Vagina (tissue), 2 donors: ENCODE results near the gene ZNF280B.

Source experiments
- POLR2A ChIP-seq, 2 donors: fragments of 450-650 bp; IDR thresholded peaks; one replicate each; pipeline ENCODE4 v1.6.1; 2017; ENCODE audit warnings: antibody characterized with exemption in 2 of 2, mild to moderate bottlenecking in 2 of 2, moderate library complexity in 2 of 2
- TF ChIP-seq, protein P1 (sequence below), 3 experiments: fragments of 450-650 bp in 2 of 3; fragments of 200-600 bp in 1 of 3; sonication (generic) in 1 of 3; IDR thresholded peaks; one replicate each; pipeline ENCODE4 v1.5.1; 2017 to 2019; ENCODE audit warnings: antibody characterized with exemption in 3 of 3, mild to moderate bottlenecking in 2 of 3, moderate library complexity in 2 of 3

DNA sequence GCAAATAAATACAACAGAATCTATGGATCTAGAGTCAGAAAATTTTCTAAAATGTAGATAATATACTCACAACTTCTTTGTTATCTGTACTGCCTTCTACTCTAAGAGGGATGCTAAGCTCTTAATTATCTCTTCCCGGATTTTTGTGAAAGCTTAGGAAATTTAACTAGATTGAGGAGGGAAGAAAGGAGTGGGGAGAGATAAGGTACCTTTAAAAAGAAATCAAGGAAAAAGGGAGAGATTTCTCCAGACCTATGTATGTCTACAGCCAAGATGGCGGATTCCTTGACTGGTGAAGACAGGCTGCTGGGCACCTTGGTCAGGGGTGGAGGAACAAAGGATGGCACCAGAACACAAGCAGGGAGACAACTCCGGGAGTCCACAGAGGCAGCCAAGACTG is 23.0 kb downstream of the ZNF280B start:
- TF ChIP-seq, protein P1, sequence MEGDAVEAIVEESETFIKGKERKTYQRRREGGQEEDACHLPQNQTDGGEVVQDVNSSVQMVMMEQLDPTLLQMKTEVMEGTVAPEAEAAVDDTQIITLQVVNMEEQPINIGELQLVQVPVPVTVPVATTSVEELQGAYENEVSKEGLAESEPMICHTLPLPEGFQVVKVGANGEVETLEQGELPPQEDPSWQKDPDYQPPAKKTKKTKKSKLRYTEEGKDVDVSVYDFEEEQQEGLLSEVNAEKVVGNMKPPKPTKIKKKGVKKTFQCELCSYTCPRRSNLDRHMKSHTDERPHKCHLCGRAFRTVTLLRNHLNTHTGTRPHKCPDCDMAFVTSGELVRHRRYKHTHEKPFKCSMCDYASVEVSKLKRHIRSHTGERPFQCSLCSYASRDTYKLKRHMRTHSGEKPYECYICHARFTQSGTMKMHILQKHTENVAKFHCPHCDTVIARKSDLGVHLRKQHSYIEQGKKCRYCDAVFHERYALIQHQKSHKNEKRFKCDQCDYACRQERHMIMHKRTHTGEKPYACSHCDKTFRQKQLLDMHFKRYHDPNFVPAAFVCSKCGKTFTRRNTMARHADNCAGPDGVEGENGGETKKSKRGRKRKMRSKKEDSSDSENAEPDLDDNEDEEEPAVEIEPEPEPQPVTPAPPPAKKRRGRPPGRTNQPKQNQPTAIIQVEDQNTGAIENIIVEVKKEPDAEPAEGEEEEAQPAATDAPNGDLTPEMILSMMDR (IDR thresholded peaks at IDR 0.05), result no peak
- no peak for TF ChIP-seq POLR2A (IDR thresholded peaks at IDR 0.05)
